Measurements from ENCODE around the gene SMLR1. TPM values are rescaled to one million over a fixed set of nuclear protein-coding genes. Genes with fewer than 3 reads are reported as not detected.

Gene SMLR1
- total RNA-seq, 4 donors from 2014 or later = not detected

DNA sequence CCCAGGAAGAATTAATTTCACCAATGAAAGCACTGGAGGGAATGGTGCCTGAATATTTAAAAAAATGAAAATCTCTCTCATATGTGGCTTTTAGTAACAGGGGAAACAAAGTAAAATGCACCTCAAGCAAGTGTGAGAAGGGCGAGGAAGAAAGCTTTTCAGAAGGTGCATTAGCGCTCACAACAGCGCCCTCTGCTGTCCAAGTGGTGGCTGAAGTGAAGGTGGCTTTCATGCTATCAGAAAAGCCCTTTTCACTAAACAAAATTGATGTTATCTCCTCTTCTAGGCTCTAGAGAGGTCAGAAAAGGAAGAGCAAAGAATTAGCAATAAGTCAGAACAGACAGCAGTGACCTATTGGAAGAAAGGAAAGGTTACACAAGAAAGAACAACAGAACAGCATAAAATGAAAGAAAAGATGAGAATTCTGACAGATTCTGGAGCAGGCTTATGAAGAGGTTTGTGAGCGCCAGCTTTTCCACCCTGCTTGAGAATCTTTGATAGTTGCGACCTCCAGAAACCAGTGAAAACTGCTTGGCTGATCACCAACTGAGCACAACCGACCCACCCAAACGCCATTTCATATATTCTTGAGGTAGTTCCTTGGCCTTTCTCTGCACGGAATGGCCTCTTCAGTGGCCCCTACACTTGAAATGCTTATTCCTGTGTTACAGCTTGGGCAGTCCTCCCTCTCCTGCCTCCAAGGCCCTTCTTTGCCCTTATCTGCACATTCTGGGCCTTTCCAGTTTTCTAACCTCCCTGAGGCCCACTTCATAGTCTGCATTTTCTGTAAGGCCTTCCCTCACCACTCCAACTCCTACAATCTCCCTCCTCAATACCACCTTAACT is 45.3 kb downstream of the SMLR1 start:
- Histone ChIP-seq H3K27me3 (no peaks in the 10 kb centered on the region), H3K27ac (no peak overlapping the region), H3K4me3 (no peak overlapping the region), H3K4me1 (no peaks in the 10 kb centered on the region), H3K36me3 (peaks cover 0 to 6% (median 0%) of the 10 kb centered on the region in 4 donors), H3K9me3 (no peaks in the 10 kb centered on the region)
- DNase-seq = peak; percentile 78
- TF ChIP-seq POLR2AphosphoS5 (IDR thresholded peaks at IDR 0.05) (no peak), POLR2A (IDR thresholded peaks at IDR 0.05) (no peak), EP300 (IDR thresholded peaks at IDR 0.05; ENCODE audit: low read depth) (no peak)
- TF ChIP-seq, protein P1, sequence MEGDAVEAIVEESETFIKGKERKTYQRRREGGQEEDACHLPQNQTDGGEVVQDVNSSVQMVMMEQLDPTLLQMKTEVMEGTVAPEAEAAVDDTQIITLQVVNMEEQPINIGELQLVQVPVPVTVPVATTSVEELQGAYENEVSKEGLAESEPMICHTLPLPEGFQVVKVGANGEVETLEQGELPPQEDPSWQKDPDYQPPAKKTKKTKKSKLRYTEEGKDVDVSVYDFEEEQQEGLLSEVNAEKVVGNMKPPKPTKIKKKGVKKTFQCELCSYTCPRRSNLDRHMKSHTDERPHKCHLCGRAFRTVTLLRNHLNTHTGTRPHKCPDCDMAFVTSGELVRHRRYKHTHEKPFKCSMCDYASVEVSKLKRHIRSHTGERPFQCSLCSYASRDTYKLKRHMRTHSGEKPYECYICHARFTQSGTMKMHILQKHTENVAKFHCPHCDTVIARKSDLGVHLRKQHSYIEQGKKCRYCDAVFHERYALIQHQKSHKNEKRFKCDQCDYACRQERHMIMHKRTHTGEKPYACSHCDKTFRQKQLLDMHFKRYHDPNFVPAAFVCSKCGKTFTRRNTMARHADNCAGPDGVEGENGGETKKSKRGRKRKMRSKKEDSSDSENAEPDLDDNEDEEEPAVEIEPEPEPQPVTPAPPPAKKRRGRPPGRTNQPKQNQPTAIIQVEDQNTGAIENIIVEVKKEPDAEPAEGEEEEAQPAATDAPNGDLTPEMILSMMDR (IDR thresholded peaks at IDR 0.05) = peak; percentile 65 to 92 (median 86)
- intact Hi-C loops (cut with DNase I; ENCODE audit: low total_unique reads) = loop anchor here (5.0 kb wide), 1 partner anchor 550 kb away; no protein-coding TSS in a partner anchor
- in situ Hi-C loops (cut with MboI; ENCODE audit: low pct_ligation_motif_present in 1 of 4, low pct_unique_long_range_greater_than_20kb in 1 of 4, low sequenced_read_pairs in 3 of 4) = loop anchor here in 2 of 4 donors (25.0 kb wide), 1 partner anchor 560 kb away; no protein-coding TSS in a partner anchor
- WGBS, 2 donors (ENCODE audit: low coverage in 1 of 2) = 64 to 67% methylated on average over 8 of the region's 8 CpGs

DNA sequence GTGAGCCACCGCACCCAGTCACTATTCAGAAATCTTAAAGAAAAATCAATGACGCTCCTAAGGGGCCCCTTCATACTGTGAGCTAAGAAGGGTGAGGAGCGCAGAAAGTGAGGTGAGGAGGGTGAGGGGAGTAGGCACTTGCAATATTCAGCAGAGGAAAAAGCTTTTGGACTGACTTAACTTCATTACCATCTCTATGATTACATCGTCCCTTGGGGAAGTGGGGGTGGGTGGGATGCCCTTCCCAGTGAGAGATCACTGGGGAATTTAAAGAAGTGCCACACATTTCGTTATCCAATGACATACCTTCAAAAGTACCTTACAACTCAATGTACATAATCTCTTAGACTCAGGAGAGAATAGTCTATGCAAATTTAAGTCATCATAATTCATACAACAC is 46.5 kb downstream of the SMLR1 start:
- no peaks in the 10 kb centered on the region for H3K9me3 ChIP-seq
- no peak for DNase-seq
- no peak overlapping the region for H3K4me3 ChIP-seq
- TF ChIP-seq POLR2AphosphoS5 (IDR thresholded peaks at IDR 0.05) (no peak), POLR2A (IDR thresholded peaks at IDR 0.05) (no peak)
- TF ChIP-seq, protein P1 (IDR thresholded peaks at IDR 0.05) = no peak
- in situ Hi-C loops (cut with MboI; ENCODE audit: low pct_ligation_motif_present in 1 of 4, low pct_unique_long_range_greater_than_20kb in 1 of 4, low sequenced_read_pairs in 3 of 4) = loop anchor here in 2 of 4 donors (25.0 kb wide), 1 partner anchor 561 kb away; no protein-coding TSS in a partner anchor
- no peaks in the 10 kb centered on the region for H3K27me3 ChIP-seq
- 97 to 100% methylated on average over 3 to 5 of the region's 5 CpGs for WGBS, 2 donors (ENCODE audit: low coverage in 1 of 2)
- H3K4me1 ChIP-seq = no peaks in the 10 kb centered on the region
- peaks cover 0 to 6% (median 0%) of the 10 kb centered on the region in 4 donors for H3K36me3 ChIP-seq
- intact Hi-C loops (cut with DNase I; ENCODE audit: low total_unique reads) = loop anchor here (5.0 kb wide), 1 partner anchor 551 kb away; no protein-coding TSS in a partner anchor
- no peak overlapping the region for H3K27ac ChIP-seq

DNA sequence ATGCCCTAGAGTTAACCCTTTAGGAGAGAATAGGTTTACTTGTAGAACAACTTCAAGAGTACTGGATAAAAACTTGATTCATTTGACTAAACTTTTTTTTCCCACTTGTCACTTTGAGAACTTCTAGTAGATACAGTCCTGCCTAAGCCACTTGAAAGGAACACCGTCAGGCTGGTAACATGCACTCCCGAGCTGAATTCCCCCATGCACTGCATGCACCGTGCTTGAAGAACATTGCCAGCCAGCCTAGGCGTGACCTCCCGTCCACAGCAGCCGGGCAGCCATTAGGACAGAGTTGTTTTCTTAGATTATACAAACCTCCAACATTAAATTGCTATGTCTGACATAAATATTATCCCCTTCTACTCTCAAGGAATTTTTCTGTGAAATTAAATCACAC is 52.6 kb downstream of the SMLR1 start:
- Histone ChIP-seq H3K9me3 (no peaks in the 10 kb centered on the region), H3K36me3 (no peaks in the 10 kb centered on the region), H3K4me3 (no peak overlapping the region), H3K4me1 (peaks cover 0 to 4% (median 0%) of the 10 kb centered on the region in 4 donors), H3K27ac (no peak overlapping the region), H3K27me3 (no peaks in the 10 kb centered on the region)
- intact Hi-C loops (cut with DNase I; ENCODE audit: low total_unique reads) = no loop called here
- TF ChIP-seq POLR2AphosphoS5 (IDR thresholded peaks at IDR 0.05) (no peak), EP300 (IDR thresholded peaks at IDR 0.05; ENCODE audit: low read depth) (no peak), POLR2A (IDR thresholded peaks at IDR 0.05) (no peak)
- TF ChIP-seq, protein P1 (IDR thresholded peaks at IDR 0.05) = no peak
- 92 to 100% methylated on average over 1 to 6 of the region's 6 CpGs for WGBS, 2 donors (ENCODE audit: low coverage in 1 of 2)
- no peak for DNase-seq
- in situ Hi-C loops (cut with MboI; ENCODE audit: low pct_ligation_motif_present in 1 of 4, low pct_unique_long_range_greater_than_20kb in 1 of 4, low sequenced_read_pairs in 3 of 4) = loop anchor here (5.0 to 25.0 kb wide), 5 partner anchors 235 to 665 kb away; no protein-coding TSS in a partner anchor

DNA sequence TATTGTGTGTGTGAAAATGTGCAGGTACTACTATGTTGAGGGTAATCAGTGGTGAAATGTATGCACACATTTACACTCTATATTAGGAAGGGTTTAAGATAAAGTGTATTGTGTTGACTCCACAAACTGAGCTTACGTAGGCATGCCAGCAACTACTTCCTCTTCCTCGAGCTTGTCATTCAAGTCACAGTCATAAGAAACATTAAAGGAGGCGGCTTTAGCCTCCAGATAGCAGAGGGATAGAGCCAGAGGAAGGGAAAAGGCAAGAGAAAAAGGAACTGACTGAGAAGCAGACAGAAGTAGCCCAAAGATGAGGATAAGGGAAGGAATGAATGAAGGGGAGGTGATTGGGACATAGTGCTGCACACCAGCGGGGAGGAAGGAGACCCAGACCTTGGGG is 55.2 kb downstream of the SMLR1 start:
- H3K27me3 ChIP-seq = no peaks in the 10 kb centered on the region
- H3K27ac ChIP-seq = no peak overlapping the region
- in situ Hi-C loops (cut with MboI; ENCODE audit: low pct_ligation_motif_present in 1 of 4, low pct_unique_long_range_greater_than_20kb in 1 of 4, low sequenced_read_pairs in 3 of 4) (loop anchor here (5.0 to 25.0 kb wide), 5 partner anchors 232 to 662 kb away; no protein-coding TSS in a partner anchor), intact Hi-C loops (cut with DNase I; ENCODE audit: low total_unique reads) (no loop called here)
- H3K9me3 ChIP-seq = no peaks in the 10 kb centered on the region
- TF ChIP-seq POLR2A (IDR thresholded peaks at IDR 0.05) (no peak), EP300 (IDR thresholded peaks at IDR 0.05; ENCODE audit: low read depth) (no peak)
- WGBS, 2 donors (ENCODE audit: low coverage in 1 of 2) = 51 to 80% methylated on average over 2 to 4 of the region's 4 CpGs
- no peak overlapping the region for H3K4me3 ChIP-seq
- no peak for DNase-seq
- peaks cover 0 to 4% (median 0%) of the 10 kb centered on the region in 4 donors for H3K4me1 ChIP-seq
- H3K36me3 ChIP-seq = no peaks in the 10 kb centered on the region

Measured in transverse colon (tissue), 4 donors.